Stimulated activated CD4-positive, alpha-beta T cell treated with anti-CD3 and anti-CD28 coated beads, Interleukin-2, amount 100 ng/mL, for 48 hours (primary cell): Measurements from ENCODE around the gene CCDC154.
"Not testable (repeated sequence)": the region's sequence is repeated elsewhere in the genome, so short reads cannot be mapped to it uniquely, and the experiment has no call there.

Source experiments
- DNase-seq, 2 donors: peaks; one replicate each; pipeline ENCODE4 v3.0.0-alpha.2; 2020

CCDC154 gene

GRCh38 chr16:1455190-1456171 lies 11.1 kb upstream of the CCDC154 start:
- DNase-seq, result no peak

- DNase-seq, result no peak
These were observed 10.2 kb upstream of the CCDC154 start for GRCh38 chr16:1454561-1454960.

GRCh38 chr16:1453316-1453715 lies 9.0 kb upstream of the CCDC154 start:
- DNase-seq, result no peak

GRCh38 chr16:1452530-1452929 lies 8.2 kb upstream of the CCDC154 start:
- no peak for DNase-seq

GRCh38 chr16:1451702-1452392 lies 7.5 kb upstream of the CCDC154 start:
- no peak for DNase-seq

- DNase-seq, result no peak
These were observed 6.5 kb upstream of the CCDC154 start for GRCh38 chr16:1450841-1451240.

- DNase-seq, result no peak
These were observed 5.9 kb upstream of the CCDC154 start for GRCh38 chr16:1450218-1450617.

GRCh38 chr16:1449201-1449788 lies 4.9 kb upstream of the CCDC154 start:
- DNase-seq, result no peak

- no peak for DNase-seq
These were observed 4.3 kb upstream of the CCDC154 start for GRCh38 chr16:1448536-1449116.

GRCh38 chr16:1447965-1448364 lies 3.6 kb upstream of the CCDC154 start:
- DNase-seq, result no peak

GRCh38 chr16:1446296-1447080 lies 2.1 kb upstream of the CCDC154 start:
- no peak for DNase-seq

GRCh38 chr16:1445518-1446203 lies 1.3 kb upstream of the CCDC154 start:
- no peak for DNase-seq

GRCh38 chr16:1444730-1445517 lies 568 bp upstream of the CCDC154 start:
- DNase-seq, result no peak

GRCh38 chr16:1443403-1443973 lies 868 bp downstream of the CCDC154 start:
- DNase-seq, result no peak

GRCh38 chr16:1442697-1443096 lies 1.7 kb downstream of the CCDC154 start:
- no peak for DNase-seq

- DNase-seq, result no peak
These were observed 2.9 kb downstream of the CCDC154 start for GRCh38 chr16:1441391-1441829.

- DNase-seq, result not testable (repeated sequence)
These were observed 4.7 kb downstream of the CCDC154 start for GRCh38 chr16:1439699-1440074.

GRCh38 chr16:1439058-1439698 lies 5.2 kb downstream of the CCDC154 start:
- no peak for DNase-seq

GRCh38 chr16:1438229-1439057 lies 5.9 kb downstream of the CCDC154 start:
- DNase-seq, result no peak
